Type B pancreatic cell (in vitro differentiated cells): ENCODE results near the gene OR6N1. TPM values are rescaled to one million over a fixed set of nuclear protein-coding genes. Genes with fewer than 3 reads are reported as not detected.

Experiments used
- DNase-seq: peaks from one replicate; pipeline ENCODE4 v3.0.0; 2021; ENCODE audit warnings: mixed read lengths; ENCODE audit not compliant: unreplicated experiment; ENCODE audit errors: extremely low spot score
- H3K27ac Mint-ChIP-seq: 2 replicates; pipeline ENCODE4 v1.8.0; 2021; ENCODE audit warnings: mild to moderate bottlenecking, mixed read lengths
- H3K27me3 Mint-ChIP-seq: 2 replicates; pipeline ENCODE4 v1.8.0; 2021; ENCODE audit warnings: mixed read lengths
- H3K36me3 Mint-ChIP-seq: 2 replicates; pipeline ENCODE4 v1.8.0; 2021; ENCODE audit warnings: mixed read lengths
- H3K4me1 Mint-ChIP-seq: one replicate; pipeline ENCODE4 v1.8.0; 2021; ENCODE audit warnings: mixed read lengths; ENCODE audit not compliant: unreplicated experiment
- H3K4me3 Mint-ChIP-seq: 2 replicates; pipeline ENCODE4 v1.8.0; 2021; ENCODE audit warnings: mild to moderate bottlenecking, mixed read lengths
- H3K9me3 Mint-ChIP-seq: 2 replicates; pipeline ENCODE4 v1.8.0; 2021; ENCODE audit warnings: mixed read lengths
- CTCF ChIP-seq: fragments of 200-600 bp; sonication (generic); conservative IDR thresholded peaks from 2 replicates; pipeline ENCODE4 v1.5.0; 2021; ENCODE audit warnings: antibody characterized with exemption, mild to moderate bottlenecking
- total RNA-seq: library from RNA; stranded (reverse); gene quantifications from 2 replicates; pipeline ENCODE4 v1.2.1, GENCODE V29; 2021; ENCODE audit warnings: low replicate concordance

OR6N1 gene
- total RNA-seq, 1 donor from 2014 or later: not detected

GRCh38 chr1:158814970-158815369 is 43.0 kb upstream of the OR6N1 start:
- DNase-seq: no peak
- Mint-ChIP-seq H3K27me3 (no peaks in the 10 kb centered on the region), H3K4me1 (no peaks in the 10 kb centered on the region), H3K4me3 (no peak overlapping the region), H3K36me3 (no peaks in the 10 kb centered on the region), H3K9me3 (no peaks in the 10 kb centered on the region), H3K27ac (no peak overlapping the region)
- TF ChIP-seq CTCF: no peak

GRCh38 chr1:158813164-158813563 is 41.2 kb upstream of the OR6N1 start:
- no peaks in the 10 kb centered on the region for H3K36me3 Mint-ChIP-seq
- H3K4me1 Mint-ChIP-seq: no peaks in the 10 kb centered on the region
- H3K27ac Mint-ChIP-seq: no peak overlapping the region
- no peaks in the 10 kb centered on the region for H3K27me3 Mint-ChIP-seq
- TF ChIP-seq CTCF: no peak
- no peak for DNase-seq
- H3K4me3 Mint-ChIP-seq: no peak overlapping the region
- no peaks in the 10 kb centered on the region for H3K9me3 Mint-ChIP-seq

GRCh38 chr1:158812336-158812735 is 40.3 kb upstream of the OR6N1 start:
- H3K4me1 Mint-ChIP-seq: no peaks in the 10 kb centered on the region
- H3K36me3 Mint-ChIP-seq: no peaks in the 10 kb centered on the region
- no peak for TF ChIP-seq CTCF
- no peak overlapping the region for H3K4me3 Mint-ChIP-seq
- no peaks in the 10 kb centered on the region for H3K9me3 Mint-ChIP-seq
- H3K27ac Mint-ChIP-seq: no peak overlapping the region
- H3K27me3 Mint-ChIP-seq: no peaks in the 10 kb centered on the region
- no peak for DNase-seq

GRCh38 chr1:158810311-158810710 is 38.3 kb upstream of the OR6N1 start:
- no peak for DNase-seq
- no peak overlapping the region for H3K4me3 Mint-ChIP-seq
- no peaks in the 10 kb centered on the region for H3K27me3 Mint-ChIP-seq
- H3K36me3 Mint-ChIP-seq: no peaks in the 10 kb centered on the region
- no peak overlapping the region for H3K27ac Mint-ChIP-seq
- H3K4me1 Mint-ChIP-seq: no peaks in the 10 kb centered on the region
- H3K9me3 Mint-ChIP-seq: no peaks in the 10 kb centered on the region
- TF ChIP-seq CTCF: no peak

GRCh38 chr1:158809862-158810261 is 37.9 kb upstream of the OR6N1 start:
- Mint-ChIP-seq H3K36me3 (no peaks in the 10 kb centered on the region), H3K27me3 (no peaks in the 10 kb centered on the region)
- TF ChIP-seq CTCF: no peak

GRCh38 chr1:158809256-158809655 is 37.3 kb upstream of the OR6N1 start:
- H3K36me3 Mint-ChIP-seq: no peaks in the 10 kb centered on the region

More at GRCh38 chr1:158809862-158810261, 37.9 kb upstream of the OR6N1 start:
- DNase-seq: no peak
- Mint-ChIP-seq H3K4me3 (no peak overlapping the region), H3K27ac (no peak overlapping the region), H3K4me1 (no peaks in the 10 kb centered on the region), H3K9me3 (no peaks in the 10 kb centered on the region)

More at GRCh38 chr1:158809256-158809655, 37.3 kb upstream of the OR6N1 start:
- H3K4me3 Mint-ChIP-seq: no peak overlapping the region
- no peaks in the 10 kb centered on the region for H3K27me3 Mint-ChIP-seq
- no peak overlapping the region for H3K27ac Mint-ChIP-seq
- H3K9me3 Mint-ChIP-seq: no peaks in the 10 kb centered on the region
- H3K4me1 Mint-ChIP-seq: no peaks in the 10 kb centered on the region
- TF ChIP-seq CTCF: no peak
- DNase-seq: no peak
